ENCODE measurements around the gene NEDD8. TPM values are rescaled to one million over a fixed set of nuclear protein-coding genes. Genes with fewer than 3 reads are reported as not detected.

NEDD8 gene
- total and polyA plus RNA-seq, 4 experiments from 2014 or later: 116 to 425 (median 239) TPM

DNA sequence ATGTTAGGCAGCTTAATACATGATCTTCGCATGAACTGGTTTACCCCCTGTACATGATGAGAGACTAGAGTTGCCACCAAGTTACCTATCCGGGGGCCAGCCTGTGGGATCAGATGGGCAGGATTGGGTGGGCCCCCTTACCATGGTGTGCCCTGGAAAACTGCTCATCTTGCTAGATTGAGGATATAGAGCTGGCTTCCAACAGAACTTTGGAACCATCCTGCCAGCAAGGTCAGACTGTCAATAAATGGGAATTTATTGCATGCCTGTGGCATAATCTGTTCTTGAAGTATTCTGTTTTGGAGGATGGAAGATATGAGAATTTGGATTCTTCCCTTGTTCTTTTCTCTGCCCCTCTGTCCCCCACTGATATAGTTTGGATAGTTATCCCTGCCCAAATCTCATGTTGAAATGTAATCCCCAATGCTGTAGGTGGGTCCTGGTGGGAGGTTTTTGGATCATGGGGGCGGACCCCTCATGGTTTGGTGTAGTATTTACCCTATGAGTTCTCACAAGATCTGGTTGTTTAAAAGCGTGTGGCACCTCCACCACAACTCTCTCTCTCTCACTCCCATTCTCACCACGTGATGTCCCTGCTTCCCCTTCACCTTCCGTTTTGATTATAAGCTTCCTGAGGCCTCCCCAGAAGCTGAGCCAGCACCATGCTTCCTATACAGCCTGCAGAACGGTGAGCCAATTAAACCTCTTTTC is 33.2 kb downstream of the NEDD8 start:
- H3K4me1 Mint-ChIP-seq: peaks cover 32 to 58% (median 43%) of the 10 kb centered on the region in 4 donors
- Histone ChIP-seq H3K36me3 (ENCODE audit: insufficient read depth, low read length) (no peaks in the 10 kb centered on the region), H3K4me1 (ENCODE audit: insufficient read depth, low read length) (peaks cover 36% of the 10 kb centered on the region), H3K27me3 (ENCODE audit: insufficient read depth, low read length) (no peaks in the 10 kb centered on the region), H3K9me3 (ENCODE audit: control insufficient read depth in 1 of 2, low read length in 2 of 2) (no peaks in the 10 kb centered on the region), H3K4me3 (ENCODE audit: low read length in 2 of 2) (no peak overlapping the region), H3K27ac (ENCODE audit: low read depth, low read length) (no peak overlapping the region)
- peaks cover 29 to 45% of the 10 kb centered on the region in 2 donors for H3K36me3 Mint-ChIP-seq
- DNase-seq: no peak
- no peaks in the 10 kb centered on the region for H3K27me3 Mint-ChIP-seq
- H3K27ac Mint-ChIP-seq: peak overlapping the region in 5 of 7 donors; percentile 37 to 97 (median 71)
- intact Hi-C loops (cut with micrococcal nuclease): no loop called here
- peaks cover 0 to 9% (median 0%) of the 10 kb centered on the region in 8 donors for H3K9me3 Mint-ChIP-seq
- POLR2A ChIA-PET (ENCODE audit: partially characterized antibody): interaction anchor here (1.0 to 1.5 kb wide), 3 partner anchors 10 to 17 kb away, joined by 3 to 5 read pairs (median 4); partner anchors contain the start of gene MDP1
- peak overlapping the region in 4 of 8 donors; percentile 32 to 67 (median 50) for H3K4me3 Mint-ChIP-seq
- CTCF ChIA-PET (ENCODE audit: partially characterized antibody): interaction anchor here (0.7 to 1.1 kb wide), 3 partner anchors 38 to 282 kb away, joined by 3 to 4 read pairs (median 4); partner anchors contain the start of genes IRF9 and TINF2

DNA sequence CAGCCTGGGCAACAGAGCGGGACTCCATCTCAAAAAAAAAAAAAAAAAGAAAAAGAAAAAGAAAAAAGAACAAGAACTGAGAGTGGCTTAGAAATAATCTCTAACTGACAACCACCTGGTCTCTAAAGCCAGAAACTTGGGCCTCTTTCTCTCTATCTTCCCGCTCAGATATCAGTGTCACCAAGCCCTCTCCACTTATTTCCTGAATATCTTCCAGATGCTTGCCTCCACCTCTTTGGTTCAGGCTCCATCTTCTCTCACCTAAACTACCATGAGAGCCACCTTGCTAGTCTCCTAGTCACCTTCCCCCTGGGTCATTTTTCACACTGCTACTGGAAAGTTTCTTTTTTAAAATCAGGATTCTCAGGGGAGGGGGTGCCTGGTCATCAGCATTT is 35.1 kb downstream of the NEDD8 start:
- Histone ChIP-seq H3K36me3 (ENCODE audit: insufficient read depth, low read length) (peaks cover 10% of the 10 kb centered on the region), H3K27me3 (ENCODE audit: insufficient read depth, low read length) (no peaks in the 10 kb centered on the region), H3K4me1 (ENCODE audit: insufficient read depth, low read length) (peaks cover 37% of the 10 kb centered on the region), H3K4me3 (ENCODE audit: low read length in 2 of 2) (no peak overlapping the region), H3K9me3 (ENCODE audit: control insufficient read depth in 1 of 2, low read length in 2 of 2) (no peaks in the 10 kb centered on the region), H3K27ac (ENCODE audit: low read depth, low read length) (no peak overlapping the region)
- Mint-ChIP-seq H3K27me3 (no peaks in the 10 kb centered on the region), H3K4me3 (peak overlapping the region; percentile 59 to 98 (median 82)), H3K36me3 (peaks cover 26 to 40% of the 10 kb centered on the region in 2 donors), H3K9me3 (peaks cover 0 to 5% (median 0%) of the 10 kb centered on the region in 8 donors), H3K4me1 (peaks cover 36 to 65% (median 47%) of the 10 kb centered on the region in 4 donors), H3K27ac (peak overlapping the region; percentile 66 to 97 (median 92))
- POLR2A ChIA-PET (ENCODE audit: partially characterized antibody): interaction anchor here (1.5 to 4.3 kb wide), 7 partner anchors 10 to 234 kb away, joined by 3 to 107 read pairs (median 19); partner anchors contain the start of genes CBLN3, CHMP4A, KHNYN and MDP1
- intact Hi-C loops (cut with micrococcal nuclease): no loop called here
- DNase-seq: no peak
- CTCF ChIA-PET (ENCODE audit: partially characterized antibody): interaction anchor here (0.7 to 3.7 kb wide), 2 partner anchors 18 to 220 kb away, joined by 4 to 23 read pairs; partner anchors contain the start of genes CHMP4A and MDP1

DNA sequence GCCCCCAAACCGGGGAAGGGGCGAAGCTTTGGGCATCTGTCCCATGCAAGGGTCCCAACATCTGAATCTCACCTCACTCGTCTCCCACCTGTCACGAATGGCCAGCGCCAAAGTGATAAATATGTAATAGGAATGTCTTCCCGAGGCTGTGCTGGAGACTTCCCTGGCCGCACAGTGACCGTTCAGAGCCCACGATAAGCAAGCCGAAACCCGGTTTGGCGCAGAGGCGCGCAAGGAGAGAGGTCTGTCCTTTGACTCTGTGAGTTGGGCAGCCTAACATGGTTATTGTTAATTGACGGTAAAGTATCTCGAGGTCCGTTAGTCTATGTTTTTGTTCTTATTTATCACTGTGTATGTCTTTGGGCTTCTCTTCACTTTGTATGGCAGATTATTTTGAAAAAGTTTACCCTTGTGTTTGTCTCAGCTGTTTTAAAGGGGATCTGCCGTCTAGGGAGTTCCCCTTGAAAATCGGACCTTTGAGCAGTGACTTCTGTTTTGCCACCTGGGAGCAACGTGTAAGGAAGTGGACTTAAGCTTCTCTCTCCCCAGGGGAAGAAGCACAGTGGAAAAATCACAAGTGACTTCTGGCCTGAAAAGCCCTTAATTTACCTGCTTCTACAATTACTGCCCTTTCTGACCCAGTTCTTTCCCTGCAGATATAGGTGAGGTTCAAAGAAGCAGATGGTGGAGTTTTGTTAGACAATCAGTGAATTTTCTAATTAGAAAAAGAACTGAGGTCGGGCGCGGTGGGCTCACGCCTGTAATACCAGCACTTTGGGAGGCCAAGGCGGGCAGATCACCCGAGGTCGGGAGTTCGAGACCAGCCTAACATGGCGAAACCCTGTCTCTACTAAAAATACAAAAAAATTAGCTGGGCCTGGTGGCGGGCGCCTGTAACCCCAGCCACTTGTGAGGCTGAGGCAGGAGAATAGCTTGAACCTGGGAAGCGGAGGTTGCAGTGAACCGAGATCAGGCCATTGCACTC is 35.8 kb downstream of the NEDD8 start:
- intact Hi-C loops (cut with micrococcal nuclease): no loop called here
- peak overlapping the region; percentile 87 to 90 for H3K4me3 ChIP-seq (ENCODE audit: low read length in 2 of 2)
- peak overlapping the region; percentile 93 to 98 (median 94) for H3K4me3 Mint-ChIP-seq
- H3K36me3 Mint-ChIP-seq: peaks cover 21 to 41% of the 10 kb centered on the region in 2 donors
- no peaks in the 10 kb centered on the region for H3K9me3 ChIP-seq (ENCODE audit: control insufficient read depth in 1 of 2, low read length in 2 of 2)
- H3K4me1 ChIP-seq (ENCODE audit: insufficient read depth, low read length): peaks cover 37% of the 10 kb centered on the region
- peaks cover 32 to 65% (median 49%) of the 10 kb centered on the region in 4 donors for H3K4me1 Mint-ChIP-seq
- DNase-seq: no peak
- CTCF ChIA-PET (ENCODE audit: partially characterized antibody): interaction anchor here (0.7 to 3.7 kb wide), 9 partner anchors 13 to 219 kb away, joined by 3 to 23 read pairs (median 5); partner anchors contain the start of genes CHMP4A, CIDEB, IRF9 and MDP1
- no peaks in the 10 kb centered on the region for H3K27me3 ChIP-seq (ENCODE audit: insufficient read depth, low read length)
- H3K36me3 ChIP-seq (ENCODE audit: insufficient read depth, low read length): peaks cover 15% of the 10 kb centered on the region
- H3K27me3 Mint-ChIP-seq: no peaks in the 10 kb centered on the region
- H3K9me3 Mint-ChIP-seq: peaks cover 0 to 3% (median 0%) of the 10 kb centered on the region in 8 donors
- H3K27ac Mint-ChIP-seq: peak overlapping the region; percentile 92 to 99 (median 98)
- POLR2A ChIA-PET (ENCODE audit: partially characterized antibody): interaction anchor here (0.6 to 4.3 kb wide), 36 partner anchors 10 to 1626 kb away, joined by 3 to 107 read pairs (median 6); partner anchors contain the start of genes CBLN3, CHMP4A, DCAF11 and DHRS1
- peak overlapping the region; percentile 98 for H3K27ac ChIP-seq (ENCODE audit: low read depth, low read length)

DNA sequence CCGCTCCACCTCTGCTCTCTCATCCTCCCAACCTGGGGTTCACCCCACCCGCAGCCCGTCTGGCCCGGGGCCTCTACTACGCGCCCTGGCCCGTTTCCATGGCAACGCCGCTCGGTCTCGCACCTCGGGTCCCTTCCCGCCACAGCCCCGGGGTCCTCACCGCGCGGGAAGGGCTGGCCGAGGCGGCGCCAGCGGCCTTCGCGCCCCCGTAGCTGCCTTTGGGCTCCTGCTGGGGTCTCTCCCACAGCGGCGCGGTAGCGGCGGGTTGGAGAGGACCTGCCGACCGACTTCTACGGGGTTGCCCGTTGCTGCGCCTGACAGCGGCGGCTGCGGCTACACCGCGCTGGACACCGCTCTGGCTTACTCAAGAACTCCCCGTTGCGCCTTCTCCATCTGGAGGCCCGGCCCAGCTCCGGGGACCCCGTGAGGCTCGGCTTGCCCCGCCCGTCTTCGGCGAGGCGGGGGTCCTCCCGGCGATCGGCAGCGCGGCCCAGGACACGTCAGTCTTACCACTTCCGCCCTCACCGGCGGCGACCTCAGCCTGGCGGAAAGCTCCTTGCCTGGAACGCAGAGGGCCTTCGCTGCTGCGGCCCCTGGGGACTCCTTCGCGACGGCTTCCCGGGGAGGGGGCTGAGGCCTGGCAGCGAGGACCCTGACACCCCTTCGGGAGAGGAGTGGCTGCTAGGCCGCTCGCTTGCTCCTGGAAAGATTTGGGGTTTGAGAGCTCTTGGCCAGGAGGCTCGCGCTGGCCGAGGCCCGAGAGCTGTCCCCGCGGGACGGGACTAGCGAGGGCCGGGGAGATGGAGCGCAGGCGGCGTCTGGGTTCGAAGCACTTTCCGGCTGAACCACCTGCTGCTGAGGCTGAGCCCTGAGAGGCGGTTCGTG is 36.7 kb downstream of the NEDD8 start, which contains the start of gene TM9SF1:
TM9SF1 (minus strand) TSS at position 256 of the 885 bp plus-strand sequence. CDS start 422 bp downstream, outside the sequence.
- ChIA-PET CTCF (ENCODE audit: partially characterized antibody) (interaction anchor here (0.7 to 3.7 kb wide), 10 partner anchors 14 to 247 kb away, joined by 3 to 23 read pairs (median 5); partner anchors contain the start of genes CHMP4A, CIDEB, IRF9 and MDP1), POLR2A (ENCODE audit: partially characterized antibody) (interaction anchor here (0.6 to 4.3 kb wide), 40 partner anchors 9 to 1625 kb away, joined by 3 to 107 read pairs (median 5); partner anchors contain the start of genes CBLN3, CHMP4A, DCAF11 and DHRS1)
- peak within 1 kb of the TSS; percentile 87 to 90 for H3K4me3 ChIP-seq (ENCODE audit: low read length in 2 of 2)
- Mint-ChIP-seq H3K27ac (peak within 1 kb of the TSS; percentile 92 to 99 (median 98)), H3K27me3 (no peaks in the 10 kb centered on the region), H3K36me3 (peaks cover 19 to 42% of the 10 kb centered on the region in 2 donors), H3K9me3 (peaks cover 0 to 2% (median 0%) of the 10 kb centered on the region in 8 donors), H3K4me3 (peak within 1 kb of the TSS; percentile 93 to 98 (median 94)), H3K4me1 (peaks cover 31 to 65% (median 48%) of the 10 kb centered on the region in 4 donors)
- H3K27me3 ChIP-seq (ENCODE audit: insufficient read depth, low read length): no peaks in the 10 kb centered on the region
- peak within 1 kb of the TSS; percentile 98 for H3K27ac ChIP-seq (ENCODE audit: low read depth, low read length)
- peak; percentile 89 to 92 (median 92) for DNase-seq
- peaks cover 15% of the 10 kb centered on the region for H3K36me3 ChIP-seq (ENCODE audit: insufficient read depth, low read length)
- intact Hi-C loops (cut with micrococcal nuclease): loop anchor here (1.0 to 2.0 kb wide), 4 partner anchors 18 to 75 kb away; partner anchors contain the start of genes CHMP4A, GMPR2, IRF9 and NEDD8
- peaks cover 37% of the 10 kb centered on the region for H3K4me1 ChIP-seq (ENCODE audit: insufficient read depth, low read length)
- no peaks in the 10 kb centered on the region for H3K9me3 ChIP-seq (ENCODE audit: control insufficient read depth in 1 of 2, low read length in 2 of 2)

DNA sequence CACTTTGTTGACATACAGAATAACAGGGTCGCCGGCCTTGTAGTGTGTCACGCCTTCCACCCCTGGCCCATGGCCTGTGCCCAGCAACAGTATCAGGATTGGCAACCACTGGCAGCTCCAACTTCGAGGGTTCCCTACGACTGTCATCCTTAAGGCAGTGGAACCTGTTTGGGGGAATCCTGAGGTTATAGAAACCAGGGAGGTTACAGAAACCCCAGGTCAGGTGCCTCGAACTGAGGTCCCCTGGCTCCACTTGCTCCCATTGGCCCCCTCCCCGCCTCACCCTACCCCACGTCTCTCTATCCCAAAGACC is 37.3 kb downstream of the NEDD8 start:
- Histone ChIP-seq H3K36me3 (ENCODE audit: insufficient read depth, low read length) (peaks cover 15% of the 10 kb centered on the region), H3K9me3 (ENCODE audit: control insufficient read depth in 1 of 2, low read length in 2 of 2) (no peaks in the 10 kb centered on the region), H3K4me1 (ENCODE audit: insufficient read depth, low read length) (peaks cover 37% of the 10 kb centered on the region), H3K27ac (ENCODE audit: low read depth, low read length) (peak overlapping the region; percentile 98), H3K27me3 (ENCODE audit: insufficient read depth, low read length) (no peaks in the 10 kb centered on the region), H3K4me3 (ENCODE audit: low read length in 2 of 2) (peak overlapping the region; percentile 87 to 90)
- intact Hi-C loops (cut with micrococcal nuclease): loop anchor here (1.0 to 2.0 kb wide), 4 partner anchors 18 to 76 kb away; partner anchors contain the start of genes CHMP4A, GMPR2, IRF9 and NEDD8
- DNase-seq: no peak
- Mint-ChIP-seq H3K27ac (peak overlapping the region; percentile 92 to 99 (median 97)), H3K9me3 (peaks cover 0 to 2% (median 0%) of the 10 kb centered on the region in 8 donors), H3K36me3 (peaks cover 19 to 44% of the 10 kb centered on the region in 2 donors), H3K4me1 (peaks cover 32 to 67% (median 53%) of the 10 kb centered on the region in 4 donors), H3K4me3 (peak overlapping the region; percentile 93 to 98 (median 94)), H3K27me3 (no peaks in the 10 kb centered on the region)
- CTCF ChIA-PET (ENCODE audit: partially characterized antibody): interaction anchor here (0.9 to 3.7 kb wide), 6 partner anchors 15 to 103 kb away, joined by 3 to 23 read pairs (median 8); partner anchors contain the start of genes CHMP4A, IRF9, MDP1 and TINF2
- POLR2A ChIA-PET (ENCODE audit: partially characterized antibody): interaction anchor here (0.7 to 4.3 kb wide), 28 partner anchors 8 to 248 kb away, joined by 3 to 107 read pairs (median 11); partner anchors contain the start of genes CBLN3, CHMP4A, DCAF11 and EMC9
